ENCODE measurements around the gene SPINK4.

The SPINK4 gene

GRCh38 chr9:33257276-33257675, 17.3 kb downstream of the SPINK4 start:
- no peak for DNase-seq (ENCODE audit: low read depth)

- DNase-seq (ENCODE audit: low read depth) = no peak
Measured at GRCh38 chr9:33260372-33260771, 20.4 kb downstream of the SPINK4 start.

- no peak for DNase-seq (ENCODE audit: low read depth)
Measured at GRCh38 chr9:33263131-33264002, 23.4 kb downstream of the SPINK4 start.

GRCh38 chr9:33264003-33264472, 24.1 kb downstream of the SPINK4 start:
- no peak for DNase-seq (ENCODE audit: low read depth)

- peak; percentile 100 for DNase-seq (ENCODE audit: low read depth)
Measured at GRCh38 chr9:33264473-33265177, 24.7 kb downstream of the SPINK4 start, which contains the start of the genes BAG1 and CHMP5. TSS of gene BAG1 (minus strand) at chr9:33264708. TSS of gene CHMP5 (plus strand) at chr9:33265049. CDS start at chr9:33265079, 30 bp downstream.

- no peak for DNase-seq (ENCODE audit: low read depth)
Measured at GRCh38 chr9:33265211-33265865, 25.4 kb downstream of the SPINK4 start.

GRCh38 chr9:33267151-33267767, 27.3 kb downstream of the SPINK4 start:
- no peak for DNase-seq (ENCODE audit: low read depth)

- DNase-seq (ENCODE audit: low read depth) = no peak
Measured at GRCh38 chr9:33270146-33270545, 30.2 kb downstream of the SPINK4 start.

- DNase-seq (ENCODE audit: low read depth) = no peak
Measured at GRCh38 chr9:33272061-33272460, 32.1 kb downstream of the SPINK4 start.

GRCh38 chr9:33273266-33273971, 33.5 kb downstream of the SPINK4 start:
- no peak for DNase-seq (ENCODE audit: low read depth)

- DNase-seq (ENCODE audit: low read depth) = no peak
Measured at GRCh38 chr9:33273972-33274328, 34.0 kb downstream of the SPINK4 start.

- DNase-seq (ENCODE audit: low read depth) = no peak
Measured at GRCh38 chr9:33277484-33277883, 37.5 kb downstream of the SPINK4 start.

- no peak for DNase-seq (ENCODE audit: low read depth)
Measured at GRCh38 chr9:33285502-33285901, 45.5 kb downstream of the SPINK4 start.

- no peak for DNase-seq (ENCODE audit: low read depth)
Measured at GRCh38 chr9:33287087-33287490, 47.1 kb downstream of the SPINK4 start.

- DNase-seq (ENCODE audit: low read depth) = no peak
Measured at GRCh38 chr9:33288235-33288634, 48.3 kb downstream of the SPINK4 start.

GRCh38 chr9:33288828-33289483, 49.0 kb downstream of the SPINK4 start:
- DNase-seq (ENCODE audit: low read depth) = no peak

GRCh38 chr9:33289496-33289895, 49.5 kb downstream of the SPINK4 start:
- no peak for DNase-seq (ENCODE audit: low read depth)

GRCh38 chr9:33289936-33290246, 49.9 kb downstream of the SPINK4 start:
- DNase-seq (ENCODE audit: low read depth) = no peak

GRCh38 chr9:33290247-33291030, 50.5 kb downstream of the SPINK4 start, which contains the start of gene NFX1:
TSS of gene NFX1 (plus strand) at chr9:33290516. CDS start at chr9:33290573, 57 bp downstream.
- peak; percentile 98 for DNase-seq (ENCODE audit: low read depth)

- no peak for DNase-seq (ENCODE audit: low read depth)
Measured at GRCh38 chr9:33291031-33291397, 51.0 kb downstream of the SPINK4 start.
